22Rv1 (cell line): ENCODE results near the gene RMDN3.

Experiments
- ZFX ChIP-seq: fragments of 450-650 bp; IDR thresholded peaks from 2 replicates; pipeline ENCODE4 v1.6.1; 2017; ENCODE audit warnings: antibody characterized with exemption, borderline replicate concordance
- TF ChIP-seq, protein P1 (sequence below): fragments of 450-650 bp; IDR thresholded peaks from 2 replicates; pipeline ENCODE4 v1.5.1; 2017; ENCODE audit warnings: mild to moderate bottlenecking

- TF ChIP-seq, protein P1, sequence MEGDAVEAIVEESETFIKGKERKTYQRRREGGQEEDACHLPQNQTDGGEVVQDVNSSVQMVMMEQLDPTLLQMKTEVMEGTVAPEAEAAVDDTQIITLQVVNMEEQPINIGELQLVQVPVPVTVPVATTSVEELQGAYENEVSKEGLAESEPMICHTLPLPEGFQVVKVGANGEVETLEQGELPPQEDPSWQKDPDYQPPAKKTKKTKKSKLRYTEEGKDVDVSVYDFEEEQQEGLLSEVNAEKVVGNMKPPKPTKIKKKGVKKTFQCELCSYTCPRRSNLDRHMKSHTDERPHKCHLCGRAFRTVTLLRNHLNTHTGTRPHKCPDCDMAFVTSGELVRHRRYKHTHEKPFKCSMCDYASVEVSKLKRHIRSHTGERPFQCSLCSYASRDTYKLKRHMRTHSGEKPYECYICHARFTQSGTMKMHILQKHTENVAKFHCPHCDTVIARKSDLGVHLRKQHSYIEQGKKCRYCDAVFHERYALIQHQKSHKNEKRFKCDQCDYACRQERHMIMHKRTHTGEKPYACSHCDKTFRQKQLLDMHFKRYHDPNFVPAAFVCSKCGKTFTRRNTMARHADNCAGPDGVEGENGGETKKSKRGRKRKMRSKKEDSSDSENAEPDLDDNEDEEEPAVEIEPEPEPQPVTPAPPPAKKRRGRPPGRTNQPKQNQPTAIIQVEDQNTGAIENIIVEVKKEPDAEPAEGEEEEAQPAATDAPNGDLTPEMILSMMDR, result no peak
- TF ChIP-seq ZFX, result no peak
Measured at GRCh38 chr15:40714144-40714543, 40.9 kb downstream of the RMDN3 start.
